ENCODE data around the gene TPPP2. TPM values are rescaled to one million over a fixed set of nuclear protein-coding genes. Genes with fewer than 3 reads are reported as not detected.

Gene TPPP2
- total and polyA plus RNA-seq, 2 donors (not counting 1 experiment from before 2014, with no cell fraction given): not detected

DNA sequence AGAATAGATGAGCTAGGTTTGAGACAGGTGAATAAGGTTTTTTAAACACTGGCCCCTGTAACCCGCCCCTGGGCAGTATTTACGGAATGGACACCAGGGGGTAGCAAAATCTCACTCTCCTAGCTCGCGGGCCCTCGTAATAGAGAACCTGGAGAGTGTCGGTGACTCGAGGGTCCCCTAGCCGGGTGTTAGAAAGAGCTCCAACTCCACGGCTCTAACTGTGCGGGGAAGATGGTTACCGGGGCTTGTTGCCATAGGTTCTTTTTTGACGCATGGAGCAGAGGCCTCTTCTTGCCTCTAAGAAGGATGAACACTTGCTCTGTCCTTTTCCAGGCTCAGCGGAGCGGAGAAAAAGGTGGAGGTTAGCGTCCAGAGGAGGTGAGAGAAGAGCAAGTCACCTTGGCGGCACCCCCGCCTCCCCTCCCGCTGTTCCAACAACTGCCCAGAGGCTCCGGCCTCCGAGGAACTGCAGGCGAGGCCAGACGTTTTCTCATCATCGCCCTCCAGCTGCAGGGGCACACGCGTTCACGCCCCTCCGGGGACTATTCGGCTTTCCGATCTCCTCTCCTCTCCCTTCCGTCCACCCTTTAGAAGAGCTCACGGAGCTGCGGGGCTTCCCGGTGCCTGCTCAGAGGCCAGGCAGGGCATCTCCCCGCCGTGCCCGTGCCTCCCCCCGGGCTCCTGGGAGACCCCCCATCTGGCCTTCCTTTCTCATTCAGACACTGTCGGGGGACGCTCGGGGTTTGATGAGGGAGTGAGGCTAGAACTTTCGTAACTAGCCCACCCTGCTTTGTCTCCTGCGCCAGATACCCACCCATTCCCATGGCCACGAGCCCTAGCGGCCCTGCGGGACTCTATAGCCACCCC, 38.7 kb downstream of the TPPP2 start:
- peak; percentile 50 to 61 for DNase-seq (ENCODE audit: low read depth in 2 of 2)
- Histone ChIP-seq H3K4me2 (ENCODE audit: extremely low read depth, insufficient read depth, low read length) (peak overlapping the region; percentile 72), H3K27me3 (ENCODE audit: control insufficient read depth, insufficient read depth, low read length) (no peaks in the 10 kb centered on the region), H3K4me3 (replicated peaks in 1 of 4; ENCODE audit: control extremely low read depth in 1 of 4, insufficient read depth in 1 of 4, low read depth in 3 of 4, low read length in 4 of 4) (peak overlapping the region in 2 of 4 experiments; percentile 57 to 74), H3K9ac (ENCODE audit: insufficient read depth, low read length) (no peak overlapping the region), H3K27ac (ENCODE audit: insufficient read depth, low read length) (no peak overlapping the region), H3K79me2 (ENCODE audit: control insufficient read depth, insufficient read depth, low read length) (no peaks in the 10 kb centered on the region), H3K36me3 (ENCODE audit: control insufficient read depth, insufficient read depth, low read length) (peaks cover 2% of the 10 kb centered on the region), H4K20me1 (ENCODE audit: control insufficient read depth, extremely low read depth, insufficient read depth, low read length) (no peaks in the 10 kb centered on the region), H2AFZ (ENCODE audit: low read length) (peak overlapping the region; percentile 17), H3K4me1 (ENCODE audit: control insufficient read depth, extremely low read depth, insufficient read depth, low read length) (peaks cover 11% of the 10 kb centered on the region), H3K9me3 (ENCODE audit: control insufficient read depth, insufficient read depth, low read depth, low read length) (no peaks in the 10 kb centered on the region)
- peak; percentile 41 for TF ChIP-seq EZH2 (IDR thresholded peaks at IDR 0.05; ENCODE audit: low read length, missing control alignments)
- TF ChIP-seq CTCF (conservative IDR thresholded peaks at IDR 0.05 in 1 of 2, IDR thresholded peaks at IDR 0.05 in 1 of 2; ENCODE audit: low read depth in 1 of 2, low read length in 2 of 2): peak; percentile 66 to 70

DNA sequence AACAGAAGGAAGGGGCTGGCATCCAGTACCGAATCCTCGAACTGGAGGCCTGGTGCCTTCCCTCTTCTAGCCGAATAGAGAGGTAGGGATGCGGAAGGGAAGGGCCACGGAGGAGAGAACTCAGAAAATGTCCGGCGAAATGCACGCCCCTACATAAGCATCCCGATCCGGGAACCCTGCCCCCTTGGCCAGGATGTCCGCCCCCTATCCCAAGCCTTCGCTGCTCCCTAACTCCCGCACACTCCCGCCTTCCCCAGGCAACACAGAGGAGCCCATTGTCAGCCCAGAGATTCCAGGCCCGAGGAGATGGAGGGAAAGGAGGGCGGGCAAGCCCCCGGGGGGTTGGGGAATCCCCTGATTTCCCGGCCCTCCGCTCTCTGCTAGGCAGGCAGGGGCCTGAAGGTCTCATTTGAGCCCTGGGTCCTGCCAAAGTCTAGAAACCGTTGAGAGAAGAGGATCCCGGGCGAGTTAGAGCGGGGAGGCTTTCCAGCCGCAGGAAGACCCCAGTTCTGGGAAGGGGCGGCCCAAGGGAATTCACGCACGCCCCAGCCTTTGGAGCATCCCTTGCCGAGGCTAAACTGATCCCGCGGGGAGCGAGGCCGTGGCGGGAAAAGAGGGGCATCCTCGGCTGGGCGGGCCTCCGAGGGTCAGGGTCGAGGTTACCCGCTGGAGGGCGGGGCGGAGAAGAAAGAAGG, 39.5 kb downstream of the TPPP2 start:
- H4K20me1 ChIP-seq (ENCODE audit: control insufficient read depth, extremely low read depth, insufficient read depth, low read length): no peaks in the 10 kb centered on the region
- H3K27ac ChIP-seq (ENCODE audit: insufficient read depth, low read length): peak overlapping the region; percentile 59
- H3K9me3 ChIP-seq (ENCODE audit: control insufficient read depth, insufficient read depth, low read depth, low read length): no peaks in the 10 kb centered on the region
- peak overlapping the region; percentile 38 to 74 (median 48) for H3K4me3 ChIP-seq (replicated peaks in 1 of 4; ENCODE audit: control extremely low read depth in 1 of 4, insufficient read depth in 1 of 4, low read depth in 3 of 4, low read length in 4 of 4)
- peak overlapping the region; percentile 67 for H3K9ac ChIP-seq (ENCODE audit: insufficient read depth, low read length)
- peak overlapping the region; percentile 72 for H3K4me2 ChIP-seq (ENCODE audit: extremely low read depth, insufficient read depth, low read length)
- peaks cover 11% of the 10 kb centered on the region for H3K4me1 ChIP-seq (ENCODE audit: control insufficient read depth, extremely low read depth, insufficient read depth, low read length)
- peaks cover 8% of the 10 kb centered on the region for H3K36me3 ChIP-seq (ENCODE audit: control insufficient read depth, insufficient read depth, low read length)
- TF ChIP-seq CTCF (conservative IDR thresholded peaks at IDR 0.05 in 1 of 2, IDR thresholded peaks at IDR 0.05 in 1 of 2; ENCODE audit: low read depth in 1 of 2, low read length in 2 of 2) (no peak), EZH2 (IDR thresholded peaks at IDR 0.05; ENCODE audit: low read length, missing control alignments) (no peak)
- DNase-seq (ENCODE audit: low read depth in 2 of 2): peak; percentile 23 to 54
- H2AFZ ChIP-seq (ENCODE audit: low read length): peak overlapping the region; percentile 17
- peaks cover 2% of the 10 kb centered on the region for H3K79me2 ChIP-seq (ENCODE audit: control insufficient read depth, insufficient read depth, low read length)
- no peaks in the 10 kb centered on the region for H3K27me3 ChIP-seq (ENCODE audit: control insufficient read depth, insufficient read depth, low read length)

GRCh38 chr14:21070083-21070609, 40.1 kb downstream of the TPPP2 start, which contains the start of gene ARHGEF40:
Gene ARHGEF40 (plus strand): TSS chr14:21070304. CDS start chr14:21070397, 93 bp downstream.
- Histone ChIP-seq H3K27me3 (ENCODE audit: control insufficient read depth, insufficient read depth, low read length) (no peaks in the 10 kb centered on the region), H3K4me2 (ENCODE audit: extremely low read depth, insufficient read depth, low read length) (peak within 1 kb of the TSS; percentile 96), H3K36me3 (ENCODE audit: control insufficient read depth, insufficient read depth, low read length) (peaks cover 10% of the 10 kb centered on the region), H2AFZ (ENCODE audit: low read length) (peak within 1 kb of the TSS; percentile 17), H3K4me1 (ENCODE audit: control insufficient read depth, extremely low read depth, insufficient read depth, low read length) (peaks cover 11% of the 10 kb centered on the region), H4K20me1 (ENCODE audit: control insufficient read depth, extremely low read depth, insufficient read depth, low read length) (no peaks in the 10 kb centered on the region), H3K9me3 (ENCODE audit: control insufficient read depth, insufficient read depth, low read depth, low read length) (no peaks in the 10 kb centered on the region), H3K9ac (ENCODE audit: insufficient read depth, low read length) (peak within 1 kb of the TSS; percentile 81), H3K27ac (ENCODE audit: insufficient read depth, low read length) (peak within 1 kb of the TSS; percentile 96), H3K79me2 (ENCODE audit: control insufficient read depth, insufficient read depth, low read length) (peaks cover 2% of the 10 kb centered on the region), H3K4me3 (replicated peaks in 1 of 4; ENCODE audit: control extremely low read depth in 1 of 4, insufficient read depth in 1 of 4, low read depth in 3 of 4, low read length in 4 of 4) (peak within 1 kb of the TSS; percentile 64 to 74 (median 66))
- no peak for TF ChIP-seq CTCF (conservative IDR thresholded peaks at IDR 0.05 in 1 of 2, IDR thresholded peaks at IDR 0.05 in 1 of 2; ENCODE audit: low read depth in 1 of 2, low read length in 2 of 2)
- TF ChIP-seq EZH2 (IDR thresholded peaks at IDR 0.05; ENCODE audit: low read length, missing control alignments): no peak
- peak; percentile 41 to 58 for DNase-seq (ENCODE audit: low read depth in 2 of 2)

Data from fibroblast of lung (primary cell).